ENCODE data around the gene TAF1A.

Gene TAF1A

GRCh38 chr1:222582099-222582774 is 7.5 kb downstream of the TAF1A start:
- H3K4me3 ChIP-seq (replicated peaks in 1 of 2; ENCODE audit: low read depth in 2 of 2, low read length in 2 of 2) = no peak overlapping the region
- peak; percentile 4 to 50 for DNase-seq (ENCODE audit: low read depth in 2 of 2)
- TF ChIP-seq CTCF (IDR thresholded peaks at IDR 0.05; ENCODE audit: low read depth, low read length) = no peak

- no peak overlapping the region for H3K4me3 ChIP-seq (replicated peaks in 1 of 2; ENCODE audit: low read depth in 2 of 2, low read length in 2 of 2)
- no peak for TF ChIP-seq CTCF (IDR thresholded peaks at IDR 0.05; ENCODE audit: low read depth, low read length)
- DNase-seq (ENCODE audit: low read depth in 2 of 2) = no peak
Observed at GRCh38 chr1:222579316-222579715, 10.4 kb downstream of the TAF1A start.

- no peak for DNase-seq (ENCODE audit: low read depth in 2 of 2)
- TF ChIP-seq CTCF (IDR thresholded peaks at IDR 0.05; ENCODE audit: low read depth, low read length) = no peak
- no peak overlapping the region for H3K4me3 ChIP-seq (replicated peaks in 1 of 2; ENCODE audit: low read depth in 2 of 2, low read length in 2 of 2)
Observed at GRCh38 chr1:222570837-222571236, 18.9 kb downstream of the TAF1A start.

- peak; percentile 2 for TF ChIP-seq CTCF (IDR thresholded peaks at IDR 0.05; ENCODE audit: low read depth, low read length)
- DNase-seq (ENCODE audit: low read depth in 2 of 2) = no peak
- H3K4me3 ChIP-seq (replicated peaks in 1 of 2; ENCODE audit: low read depth in 2 of 2, low read length in 2 of 2) = no peak overlapping the region
Observed at GRCh38 chr1:222561656-222562055, 28.1 kb downstream of the TAF1A start.

GRCh38 chr1:222557574-222557973 is 32.2 kb downstream of the TAF1A start:
- DNase-seq (ENCODE audit: low read depth in 2 of 2) = no peak
- TF ChIP-seq CTCF (IDR thresholded peaks at IDR 0.05; ENCODE audit: low read depth, low read length) = no peak
- no peak overlapping the region for H3K4me3 ChIP-seq (replicated peaks in 1 of 2; ENCODE audit: low read depth in 2 of 2, low read length in 2 of 2)

- TF ChIP-seq CTCF (IDR thresholded peaks at IDR 0.05; ENCODE audit: low read depth, low read length) = no peak
- DNase-seq (ENCODE audit: low read depth in 2 of 2) = peak in 1 of 2 donors; percentile 37
- H3K4me3 ChIP-seq (replicated peaks in 1 of 2; ENCODE audit: low read depth in 2 of 2, low read length in 2 of 2) = no peak overlapping the region
Observed at GRCh38 chr1:222557148-222557547, 32.6 kb downstream of the TAF1A start.

Measured in cardiac fibroblast (primary cell).